ENCODE measurements around the gene SLC8A3.

The SLC8A3 gene

DNA sequence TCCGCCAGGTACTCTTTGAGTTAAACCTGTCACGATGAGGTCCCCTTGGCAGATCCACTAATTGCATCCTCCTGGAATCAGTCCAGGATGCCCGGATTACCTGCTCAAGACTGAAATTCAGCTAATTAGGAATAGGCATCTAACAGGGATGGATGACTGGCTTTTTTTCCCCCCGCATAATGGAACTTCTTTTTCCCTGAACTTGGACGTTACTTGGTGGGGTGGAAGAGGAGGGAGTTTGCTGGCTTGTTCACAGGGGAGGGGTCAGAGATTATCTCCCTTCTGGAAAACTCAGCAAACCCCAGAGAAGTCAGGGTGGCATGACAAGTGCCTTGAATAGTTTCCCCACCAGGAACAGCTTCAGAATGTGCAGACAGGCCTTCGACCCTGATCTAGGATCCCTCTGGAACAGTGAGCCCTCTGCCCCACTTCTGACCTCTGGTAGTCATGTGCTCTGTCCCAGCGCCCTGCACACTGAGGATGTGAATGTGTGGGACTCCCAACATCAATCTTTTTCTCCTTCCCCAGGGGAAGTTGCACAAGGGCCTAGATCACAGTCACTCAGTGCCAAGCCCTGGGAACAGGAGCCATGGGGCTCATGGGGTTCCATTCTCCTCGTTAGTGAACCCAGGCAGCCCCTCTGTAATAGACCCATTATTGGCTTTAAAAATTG lies 167.1 kb downstream of the SLC8A3 start:
- no peak for DNase-seq (ENCODE audit: low read depth)

GRCh38 chr14:70020352-70021170 lies 168.2 kb downstream of the SLC8A3 start:
- DNase-seq (ENCODE audit: low read depth) = no peak

DNA sequence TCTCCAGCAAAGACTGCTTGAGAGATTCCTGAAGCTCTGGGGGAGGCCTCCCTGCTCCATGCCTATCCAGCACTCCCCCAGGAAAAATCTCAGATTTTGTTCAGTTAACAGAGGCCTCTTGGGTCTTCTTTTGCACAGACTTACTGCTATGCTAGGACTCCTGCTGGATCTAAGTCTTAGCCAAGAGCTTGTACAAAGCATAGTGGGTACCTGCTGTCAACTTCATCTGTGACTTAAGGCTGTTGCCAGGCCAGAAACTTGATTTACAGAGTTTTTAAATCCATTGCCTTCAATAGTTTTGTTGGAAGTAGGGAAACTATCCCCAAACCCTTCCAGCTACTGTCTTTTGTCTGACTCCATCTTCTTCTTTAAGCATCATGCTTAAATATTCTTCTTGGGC lies 169.1 kb downstream of the SLC8A3 start:
- DNase-seq (ENCODE audit: low read depth) = no peak

GRCh38 chr14:70018713-70019211 lies 170.0 kb downstream of the SLC8A3 start:
- no peak for DNase-seq (ENCODE audit: low read depth)

- DNase-seq (ENCODE audit: low read depth) = no peak
These were observed 170.5 kb downstream of the SLC8A3 start for GRCh38 chr14:70018230-70018629.

DNA sequence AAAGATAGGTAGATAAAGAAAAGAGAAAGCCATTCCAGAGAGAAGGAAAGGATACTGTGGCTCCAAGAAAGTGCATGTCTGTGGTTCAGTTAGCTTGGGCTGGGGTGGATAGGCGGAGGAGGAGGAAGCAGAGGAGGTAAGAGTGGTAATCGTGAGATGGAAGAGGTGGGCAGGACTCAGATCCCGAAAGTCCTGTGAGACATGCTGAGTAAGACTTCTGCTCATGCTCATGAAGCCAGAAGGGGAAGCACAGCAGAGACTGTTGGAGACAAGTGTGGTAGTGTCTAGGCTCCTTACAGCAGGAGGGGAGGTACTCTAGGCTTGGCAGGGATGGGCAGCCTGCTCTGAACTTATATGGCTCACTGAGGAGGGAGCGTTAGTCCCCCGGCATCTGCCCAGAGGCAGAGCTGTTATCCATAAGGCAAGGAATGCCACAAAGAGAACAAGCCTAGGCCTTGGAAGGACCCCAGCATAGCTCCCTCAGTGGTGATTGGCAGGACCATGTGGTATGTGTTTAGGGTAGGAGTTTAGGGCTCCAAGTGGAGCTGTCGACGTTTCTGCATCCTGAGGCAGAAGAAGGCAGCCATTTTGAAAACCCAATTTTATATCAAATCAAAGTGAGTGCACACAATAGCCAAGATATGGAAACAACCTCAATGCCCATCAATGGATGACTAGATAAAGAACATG lies 174.2 kb downstream of the SLC8A3 start:
- DNase-seq (ENCODE audit: low read depth) = no peak

DNA sequence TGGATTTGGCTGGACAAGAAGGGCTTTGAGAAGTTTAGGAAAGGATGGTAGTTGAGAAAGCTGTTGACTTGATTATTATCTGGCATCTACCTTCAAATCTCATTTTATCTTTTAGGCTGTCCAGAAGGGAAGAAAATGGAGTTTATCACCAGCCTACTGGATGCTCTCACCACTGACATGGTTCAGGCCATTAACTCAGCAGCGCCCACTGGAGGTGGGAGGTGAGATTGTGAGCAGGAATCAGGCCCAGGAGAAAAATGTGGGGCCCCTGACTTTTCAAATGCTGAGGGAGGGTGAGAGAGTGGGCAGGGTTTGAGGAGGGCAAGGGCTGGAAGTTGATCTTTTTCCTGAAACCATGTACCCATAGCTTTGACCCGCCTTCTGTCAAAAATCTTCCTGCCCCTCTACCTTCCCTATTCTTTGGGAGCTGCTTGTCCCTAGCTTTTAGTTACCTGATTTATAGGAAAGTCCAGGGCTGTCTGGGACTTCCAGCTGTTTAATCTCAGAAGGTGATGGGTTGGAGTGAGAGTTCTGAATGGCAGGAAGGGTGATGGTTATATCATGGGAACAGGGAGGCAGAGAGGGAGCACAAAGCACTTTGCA lies 175.4 kb downstream of the SLC8A3 start:
- DNase-seq (ENCODE audit: low read depth) = no peak

DNA sequence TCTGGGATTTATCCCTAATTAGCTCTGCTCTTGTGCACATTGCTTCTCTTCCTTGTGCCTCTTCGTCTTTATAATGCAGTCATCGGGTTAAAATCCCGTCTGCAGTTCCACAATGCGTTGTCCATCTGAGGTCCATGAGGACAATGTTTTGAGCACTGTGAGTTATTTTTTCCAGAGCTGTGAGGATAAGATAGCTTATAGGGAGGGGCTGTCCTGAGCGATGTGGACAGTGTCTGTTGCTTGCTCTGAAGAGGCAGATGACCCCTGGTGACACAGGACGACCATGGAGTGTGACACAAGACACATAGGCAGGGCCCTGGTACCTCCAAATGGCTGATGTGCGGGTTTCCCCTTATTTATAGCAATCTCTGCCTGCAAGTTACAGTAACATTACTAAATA lies 177.0 kb downstream of the SLC8A3 start:
- DNase-seq (ENCODE audit: low read depth) = no peak

DNA sequence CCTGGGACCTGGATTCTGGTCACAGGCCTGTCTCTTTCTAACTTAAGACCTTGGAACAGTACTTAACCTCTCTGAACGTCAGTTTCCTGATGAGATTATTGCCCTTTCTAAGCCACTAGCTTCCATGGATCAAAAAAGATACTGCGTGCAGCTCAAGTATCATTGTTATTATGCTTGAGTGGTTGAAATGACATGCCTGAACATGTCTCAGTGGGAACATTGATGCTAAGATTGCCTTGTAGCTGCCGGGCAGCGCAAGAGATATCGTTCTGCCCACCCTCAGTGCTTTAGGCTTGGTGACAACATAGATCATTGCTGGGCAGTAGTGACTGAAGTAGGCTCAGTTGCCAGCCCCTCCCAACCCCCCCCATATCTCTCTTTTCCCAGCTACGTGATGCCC lies 177.7 kb downstream of the SLC8A3 start:
- no peak for DNase-seq (ENCODE audit: low read depth)

- DNase-seq (ENCODE audit: low read depth) = no peak
These were observed 178.8 kb downstream of the SLC8A3 start for GRCh38 chr14:70009961-70010360.

DNA sequence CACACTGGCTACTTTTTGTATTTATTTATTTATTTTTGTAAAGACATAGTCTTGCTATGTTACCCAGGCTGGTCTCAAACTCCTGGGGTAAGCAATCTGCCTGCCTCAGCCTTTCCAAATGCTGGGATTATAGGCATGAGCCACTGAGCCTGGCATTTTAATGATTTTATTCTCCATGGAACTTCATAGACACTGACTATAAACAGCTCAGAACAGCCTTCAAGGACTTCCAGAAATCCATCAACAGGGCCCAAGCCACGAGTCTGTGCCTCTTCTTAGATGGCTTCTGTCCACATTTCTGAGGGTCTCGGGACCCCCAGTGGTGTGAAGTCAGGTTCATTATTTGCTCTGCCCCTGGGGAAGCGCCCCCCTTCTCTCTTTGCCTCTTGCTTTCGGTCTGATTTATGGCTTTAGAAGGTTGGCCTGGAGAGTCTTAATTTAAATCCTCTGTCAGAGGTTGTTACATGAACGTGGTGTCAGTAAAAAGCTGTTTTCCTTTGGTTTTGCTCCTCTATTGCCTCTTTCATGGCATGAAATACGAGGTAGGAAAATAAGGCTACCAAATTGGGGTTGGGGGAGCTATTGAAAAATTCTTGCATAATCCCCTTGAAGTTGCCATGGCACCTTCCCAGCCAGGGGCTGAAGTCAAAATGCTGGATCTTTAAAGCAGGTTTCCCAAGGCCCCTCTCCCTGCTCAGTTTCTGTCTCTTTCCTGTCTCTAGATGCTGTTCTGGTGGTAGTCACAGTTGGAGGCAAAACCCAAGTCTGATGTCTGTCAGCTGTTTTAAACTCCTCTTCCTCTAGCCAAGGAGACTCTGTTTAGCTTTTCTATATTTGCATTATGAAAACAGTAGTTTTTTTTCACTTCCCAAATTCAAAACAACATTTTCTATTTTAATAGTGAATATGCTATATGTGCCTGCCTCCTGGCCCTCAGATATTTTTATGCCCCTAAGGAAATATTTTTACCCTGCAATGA lies 180.2 kb downstream of the SLC8A3 start:
- no peak for DNase-seq (ENCODE audit: low read depth)

- no peak for DNase-seq (ENCODE audit: low read depth)
These were observed 182.1 kb downstream of the SLC8A3 start for GRCh38 chr14:70006699-70007098.

- DNase-seq (ENCODE audit: low read depth) = no peak
These were observed 183.4 kb downstream of the SLC8A3 start for GRCh38 chr14:70005281-70005805.

DNA sequence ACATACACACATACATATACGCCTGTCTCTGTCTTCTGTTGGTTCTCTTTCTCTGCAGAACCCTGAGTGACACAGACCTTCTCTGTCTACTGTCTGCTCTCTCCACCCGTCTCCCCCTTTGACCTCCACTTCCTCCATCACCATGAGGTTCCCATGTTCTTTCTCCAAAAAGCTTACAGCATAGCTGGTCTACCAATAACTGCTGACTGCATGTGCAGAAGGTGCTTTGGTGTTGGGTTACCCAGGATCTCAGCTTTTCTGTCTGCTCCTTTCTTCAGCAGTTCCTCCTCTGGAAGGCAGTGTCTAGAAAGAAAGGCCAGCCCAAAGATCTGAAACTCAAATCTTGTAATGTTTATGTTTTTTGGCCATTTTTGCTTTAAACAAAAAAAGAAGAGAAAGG lies 184.0 kb downstream of the SLC8A3 start:
- no peak for DNase-seq (ENCODE audit: low read depth)

GRCh38 chr14:70002589-70003346 lies 186.0 kb downstream of the SLC8A3 start:
- no peak for DNase-seq (ENCODE audit: low read depth)

- no peak for DNase-seq (ENCODE audit: low read depth)
These were observed 188.2 kb downstream of the SLC8A3 start for GRCh38 chr14:70000601-70001000.

DNA sequence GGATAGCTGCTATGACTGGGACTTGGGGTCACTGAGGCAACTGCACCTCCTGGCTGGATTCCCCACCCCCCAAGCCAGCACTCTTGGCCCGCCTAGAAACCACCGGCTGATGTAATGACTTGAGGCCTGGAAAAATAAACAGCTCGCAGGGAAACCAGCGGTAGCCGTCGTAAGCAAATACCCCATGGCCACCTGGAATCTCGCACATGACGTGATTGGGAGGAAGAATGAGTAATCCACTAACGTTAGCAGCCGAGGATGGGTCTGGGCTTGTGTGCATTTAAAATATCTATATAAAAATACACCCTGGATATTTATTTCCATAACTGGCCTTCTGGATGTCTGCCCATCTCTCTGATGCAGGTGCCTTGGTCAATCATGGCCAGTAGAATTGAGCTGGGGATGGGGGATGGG lies 189.5 kb downstream of the SLC8A3 start:
- DNase-seq (ENCODE audit: low read depth) = no peak

- DNase-seq (ENCODE audit: low read depth) = no peak
These were observed 190.9 kb downstream of the SLC8A3 start for GRCh38 chr14:69997849-69998248.

- DNase-seq (ENCODE audit: low read depth) = no peak
These were observed 192.5 kb downstream of the SLC8A3 start for GRCh38 chr14:69996216-69996615.
